Neuronal stem cell (in vitro differentiated cells): ENCODE results near the gene USP1.

Experiments
- DNase-seq: peaks from one replicate; pipeline ENCODE4 v3.0.0-alpha.2; 2013; ENCODE audit warnings: low spot score
- H2AFZ ChIP-seq: one replicate; pipeline ENCODE4 v1.6.1; 2013; ENCODE audit warnings: mild to moderate bottlenecking, low read length, inconsistent platforms
- H2AK5ac ChIP-seq: 2 replicates; pipeline ENCODE4 v1.6.1; 2013; ENCODE audit warnings: low read depth, mild to moderate bottlenecking, inconsistent platforms, low read length, moderate library complexity, mixed read lengths
- H2BK120ac ChIP-seq: 2 replicates; pipeline ENCODE4 v1.6.1; 2013; ENCODE audit warnings: low read depth, mild to moderate bottlenecking, inconsistent platforms, low read length, moderate library complexity, mixed read lengths
- H2BK12ac ChIP-seq: one replicate; pipeline ENCODE4 v1.6.1; 2013; ENCODE audit warnings: low read length, inconsistent platforms
- H2BK15ac ChIP-seq: 2 replicates; pipeline ENCODE4 v1.6.1; 2013; ENCODE audit warnings: mild to moderate bottlenecking, low read length, inconsistent platforms, mixed read lengths
- H2BK5ac ChIP-seq: one replicate; pipeline ENCODE4 v1.6.1; 2013; ENCODE audit warnings: inconsistent platforms, mild to moderate bottlenecking, low read length, moderate library complexity
- H3K14ac ChIP-seq: one replicate; pipeline ENCODE4 v1.6.1; 2013; ENCODE audit warnings: low read length, inconsistent platforms
- H3K18ac ChIP-seq: 2 replicates; pipeline ENCODE4 v1.6.1; 2013; ENCODE audit warnings: low read length, inconsistent platforms
- H3K23ac ChIP-seq: 2 replicates; pipeline ENCODE4 v1.6.1; 2013; ENCODE audit warnings: low read depth, mild to moderate bottlenecking, mixed read lengths, low read length, inconsistent platforms; ENCODE audit not compliant: poor library complexity
- H3K27ac ChIP-seq: replicated peaks from 3 replicates; pipeline ENCODE4 v1.5.1; 2013; ENCODE audit warnings: low read length, inconsistent platforms
- H3K27me3 ChIP-seq, 3 experiments: 2 replicates each; pipeline ENCODE4 v1.6.1; 2013; ENCODE audit warnings: low read length in 3 of 3, mild to moderate bottlenecking in 2 of 3, inconsistent platforms in 1 of 3, low read depth in 1 of 3, mixed read lengths in 1 of 3, moderate library complexity in 1 of 3; ENCODE audit not compliant: control insufficient read depth in 3 of 3, insufficient read depth in 3 of 3
- H3K36me3 ChIP-seq, 2 donors: replicated peaks in 1 of 2; 2 replicates each; pipeline ENCODE4 v1.6.1; 2013; ENCODE audit warnings: low read length in 2 of 2; ENCODE audit not compliant: control insufficient read depth in 2 of 2, insufficient read depth in 2 of 2
- H3K4ac ChIP-seq: 2 replicates; pipeline ENCODE4 v1.6.1; 2013; ENCODE audit warnings: inconsistent platforms, mild to moderate bottlenecking, low read length, moderate library complexity
- H3K4me1 ChIP-seq, 2 donors: 1 replicate in 1 of 2; 2 replicates in 1 of 2; pipeline ENCODE4 v1.6.1; 2013; ENCODE audit warnings: low read length in 2 of 2, low read depth in 1 of 2; ENCODE audit not compliant: control insufficient read depth in 2 of 2, insufficient read depth in 1 of 2
- H3K4me2 ChIP-seq: one replicate; pipeline ENCODE4 v1.6.1; 2013; ENCODE audit warnings: mild to moderate bottlenecking, low read length, inconsistent platforms; ENCODE audit not compliant: insufficient read depth, poor library complexity, severe bottlenecking
- H3K4me3 ChIP-seq, 2 donors: 2 replicates each; pipeline ENCODE4 v1.5.1; 2013; ENCODE audit warnings: low read length in 2 of 2, mild to moderate bottlenecking in 2 of 2, inconsistent platforms in 1 of 2, moderate library complexity in 1 of 2
- H3K79me1 ChIP-seq: one replicate; pipeline ENCODE4 v1.6.1; 2013; ENCODE audit warnings: low read depth, mild to moderate bottlenecking, inconsistent platforms, low read length, moderate library complexity
- H3K9ac ChIP-seq: one replicate; pipeline ENCODE4 v1.6.1; 2013; ENCODE audit warnings: mild to moderate bottlenecking, low read depth, low read length, inconsistent platforms; ENCODE audit not compliant: poor library complexity
- H3K9me3 ChIP-seq, 2 donors: replicated peaks in 1 of 2; 2 replicates each; pipeline versions ENCODE3 to v1.6.1; 2013; ENCODE audit warnings: low read length in 2 of 2, mild to moderate bottlenecking in 2 of 2, inconsistent platforms in 1 of 2, low read depth in 1 of 2, mixed read lengths in 1 of 2, moderate library complexity in 1 of 2; ENCODE audit not compliant: control insufficient read depth in 2 of 2, insufficient read depth in 1 of 2
- H4K8ac ChIP-seq: one replicate; pipeline ENCODE4 v1.6.1; 2013; ENCODE audit warnings: low read depth, mild to moderate bottlenecking, inconsistent platforms, low read length, moderate library complexity
- H4K91ac ChIP-seq: one replicate; pipeline ENCODE4 v1.6.1; 2013; ENCODE audit warnings: low read length, low read depth, mild to moderate bottlenecking, inconsistent platforms; ENCODE audit not compliant: poor library complexity
- WGBS, 2 donors: extraction: QIAGEN DNeasy Blood & Tissue Kit; methylation state at CpG; one replicate each; pipeline ENCODE4 v1.1.7; 2013; ENCODE audit warnings: missing lambda C conversion rate in 2 of 2, mixed read lengths in 1 of 2; ENCODE audit not compliant: insufficient read length in 2 of 2, insufficient replicate concordance in 1 of 2; ENCODE audit errors: extremely low coverage in 2 of 2; 5-methylcytosine and 5-hydroxymethylcytosine counted together

Gene USP1

DNA sequence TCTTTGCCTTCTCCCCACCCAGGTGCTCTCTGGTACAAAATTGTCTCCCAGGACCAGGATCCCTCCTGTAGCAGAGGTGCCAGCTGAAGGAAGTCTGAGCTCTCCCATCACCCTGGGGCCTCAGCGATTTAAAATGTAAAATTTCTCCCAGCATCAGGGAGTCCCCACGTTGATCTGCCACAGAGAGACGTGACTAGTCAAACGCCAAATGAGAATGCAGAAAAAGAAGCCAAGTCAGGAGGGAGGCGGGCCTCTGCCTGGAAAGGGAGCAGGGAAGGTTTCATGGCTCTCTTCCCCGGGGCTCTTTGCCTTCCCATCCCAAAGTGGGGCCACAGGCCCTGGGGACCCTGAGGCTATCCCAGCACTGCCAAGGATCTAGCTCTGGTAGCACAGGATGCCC, 40.0 kb upstream of the USP1 start:
- Histone ChIP-seq H3K9me3 (no peaks in the 10 kb centered on the region), H3K23ac (no peak overlapping the region), H4K8ac (no peak overlapping the region), H3K4me3 (no peak overlapping the region), H4K91ac (no peak overlapping the region), H3K9ac (no peak overlapping the region), H3K4me2 (no peak overlapping the region), H3K4me1 (peaks cover 3 to 6% of the 10 kb centered on the region in 2 donors), H2BK15ac (no peak overlapping the region), H2AK5ac (no peak overlapping the region), H3K79me1 (no peaks in the 10 kb centered on the region), H3K27me3 (peaks cover 0 to 26% (median 0%) of the 10 kb centered on the region in 3 experiments), H2BK5ac (no peak overlapping the region), H2AFZ (no peak overlapping the region), H3K36me3 (no peaks in the 10 kb centered on the region), H2BK12ac (no peak overlapping the region), H3K14ac (no peak overlapping the region), H3K4ac (no peak overlapping the region), H2BK120ac (no peak overlapping the region), H3K27ac (no peak overlapping the region), H3K18ac (no peak overlapping the region)
- no CpG with 5 or more reads among the region's 6 CpGs for WGBS, 2 donors
- no peak for DNase-seq

GRCh38 chr1:62397301-62397700, 39.5 kb upstream of the USP1 start:
- Histone ChIP-seq H3K4me2 (no peak overlapping the region), H4K8ac (no peak overlapping the region), H3K4me3 (no peak overlapping the region), H3K79me1 (no peaks in the 10 kb centered on the region), H3K9ac (no peak overlapping the region), H3K4ac (no peak overlapping the region), H3K23ac (no peak overlapping the region), H2BK5ac (no peak overlapping the region), H3K36me3 (no peaks in the 10 kb centered on the region), H4K91ac (no peak overlapping the region), H2BK12ac (no peak overlapping the region), H3K27me3 (peaks cover 0 to 26% (median 0%) of the 10 kb centered on the region in 3 experiments), H2AFZ (no peak overlapping the region), H3K18ac (no peak overlapping the region), H2BK15ac (no peak overlapping the region), H3K27ac (no peak overlapping the region), H3K9me3 (no peaks in the 10 kb centered on the region), H2AK5ac (no peak overlapping the region), H3K4me1 (peaks cover 3 to 6% of the 10 kb centered on the region in 2 donors), H2BK120ac (no peak overlapping the region), H3K14ac (no peak overlapping the region)
- DNase-seq: no peak
- WGBS, 2 donors: no CpG with 5 or more reads among the region's 3 CpGs

GRCh38 chr1:62398377-62398776, 38.5 kb upstream of the USP1 start:
- no peak overlapping the region for H2BK15ac ChIP-seq
- H2BK120ac ChIP-seq: no peak overlapping the region
- H3K18ac ChIP-seq: no peak overlapping the region
- H3K9me3 ChIP-seq: no peaks in the 10 kb centered on the region
- H3K36me3 ChIP-seq: no peaks in the 10 kb centered on the region
- peaks cover 3 to 6% of the 10 kb centered on the region in 2 donors for H3K4me1 ChIP-seq
- no peaks in the 10 kb centered on the region for H3K79me1 ChIP-seq
- no peak overlapping the region for H3K4me3 ChIP-seq
- H2BK12ac ChIP-seq: no peak overlapping the region
- H2AFZ ChIP-seq: no peak overlapping the region
- H3K4ac ChIP-seq: no peak overlapping the region
- H3K4me2 ChIP-seq: no peak overlapping the region
- no peak overlapping the region for H3K27ac ChIP-seq
- H2BK5ac ChIP-seq: no peak overlapping the region
- no peak overlapping the region for H3K14ac ChIP-seq
- WGBS, 2 donors: no CpG with 5 or more reads among the region's 8 CpGs
- H3K9ac ChIP-seq: no peak overlapping the region
- no peak overlapping the region for H4K91ac ChIP-seq
- peaks cover 0 to 23% (median 0%) of the 10 kb centered on the region in 3 experiments for H3K27me3 ChIP-seq
- no peak overlapping the region for H3K23ac ChIP-seq
- H4K8ac ChIP-seq: no peak overlapping the region
- no peak overlapping the region for H2AK5ac ChIP-seq
- DNase-seq: no peak

GRCh38 chr1:62401034-62401760, 35.7 kb upstream of the USP1 start:
- no peak overlapping the region for H3K9ac ChIP-seq
- H2BK5ac ChIP-seq: no peak overlapping the region
- no peak overlapping the region for H2AK5ac ChIP-seq
- H2BK120ac ChIP-seq: no peak overlapping the region
- H2AFZ ChIP-seq: no peak overlapping the region
- H4K8ac ChIP-seq: no peak overlapping the region
- DNase-seq: peak; percentile 41
- no peak overlapping the region for H3K4ac ChIP-seq
- no peak overlapping the region for H3K14ac ChIP-seq
- no peak overlapping the region for H3K23ac ChIP-seq
- no peak overlapping the region for H3K27ac ChIP-seq
- no CpG with 5 or more reads among the region's 5 CpGs for WGBS, 2 donors
- H3K4me3 ChIP-seq: no peak overlapping the region
- H2BK15ac ChIP-seq: no peak overlapping the region
- no peak overlapping the region for H3K4me2 ChIP-seq
- no peak overlapping the region for H2BK12ac ChIP-seq
- H3K9me3 ChIP-seq: no peaks in the 10 kb centered on the region
- H4K91ac ChIP-seq: no peak overlapping the region
- H3K36me3 ChIP-seq: no peaks in the 10 kb centered on the region
- no peak overlapping the region for H3K18ac ChIP-seq
- peaks cover 3 to 6% of the 10 kb centered on the region in 2 donors for H3K4me1 ChIP-seq
- H3K27me3 ChIP-seq: peaks cover 0 to 20% (median 0%) of the 10 kb centered on the region in 3 experiments
- no peaks in the 10 kb centered on the region for H3K79me1 ChIP-seq
